Epidermal melanocyte (primary cell): Measurements from ENCODE around the gene GSTM1.

Experiments used
- DNase-seq: peaks from one replicate; pipeline ENCODE4 v3.0.0; 2011; ENCODE audit warnings: low spot score; ENCODE audit not compliant: insufficient read length

Gene GSTM1

GRCh38 chr1:109687641-109688499, at the start of gene GSTM1:
Gene GSTM1, plus strand, starts transcription at chr1:109687817. Its CDS starts 57 bp downstream, at chr1:109687874.
- peak; percentile 20 for DNase-seq

- no peak for DNase-seq
Observed at GRCh38 chr1:109639063-109639840, 48.4 kb upstream of the GSTM1 start.

- DNase-seq: no peak
Observed at GRCh38 chr1:109639841-109640184, 47.8 kb upstream of the GSTM1 start.

- DNase-seq: no peak
Observed at GRCh38 chr1:109640285-109640865, 47.2 kb upstream of the GSTM1 start.

GRCh38 chr1:109641078-109641740, 46.4 kb upstream of the GSTM1 start:
- no peak for DNase-seq

- no peak for DNase-seq
Observed at GRCh38 chr1:109641861-109642260, 45.8 kb upstream of the GSTM1 start.

- no peak for DNase-seq
Observed at GRCh38 chr1:109642626-109643025, 45.0 kb upstream of the GSTM1 start.

- DNase-seq: no peak
Observed at GRCh38 chr1:109643385-109644230, 44.0 kb upstream of the GSTM1 start.

GRCh38 chr1:109644670-109645069, 42.9 kb upstream of the GSTM1 start:
- no peak for DNase-seq

- DNase-seq: no peak
Observed at GRCh38 chr1:109649491-109649914, 38.1 kb upstream of the GSTM1 start.

- no peak for DNase-seq
Observed at GRCh38 chr1:109650609-109651008, 37.0 kb upstream of the GSTM1 start.

- no peak for DNase-seq
Observed at GRCh38 chr1:109652402-109652801, 35.2 kb upstream of the GSTM1 start.

GRCh38 chr1:109653306-109653705, 34.3 kb upstream of the GSTM1 start:
- no peak for DNase-seq

GRCh38 chr1:109654519-109654918, 33.1 kb upstream of the GSTM1 start:
- no peak for DNase-seq

GRCh38 chr1:109655615-109656519, 31.8 kb upstream of the GSTM1 start, which contains the start of gene GSTM4:
Gene GSTM4, plus strand, starts transcription at chr1:109656099. Its CDS starts 291 bp downstream, at chr1:109656390.
- peak; percentile 71 for DNase-seq

- no peak for DNase-seq
Observed at GRCh38 chr1:109657395-109657794, 30.2 kb upstream of the GSTM1 start.

GRCh38 chr1:109657970-109658369, 29.6 kb upstream of the GSTM1 start:
- no peak for DNase-seq

- no peak for DNase-seq
Observed at GRCh38 chr1:109658533-109659042, 29.0 kb upstream of the GSTM1 start.

GRCh38 chr1:109659145-109659544, 28.5 kb upstream of the GSTM1 start:
- no peak for DNase-seq
